DMS153 treated with DMSO at 0.1 percent for 48 hours (cell line): ENCODE measurements around the gene SLC12A8.

Experiments used
- DNase-seq: peaks from one replicate; lab custom pipeline; 2025; ENCODE audit not compliant: unreplicated experiment; lab: John Stamatoyannopoulos, UW

The SLC12A8 gene

DNA sequence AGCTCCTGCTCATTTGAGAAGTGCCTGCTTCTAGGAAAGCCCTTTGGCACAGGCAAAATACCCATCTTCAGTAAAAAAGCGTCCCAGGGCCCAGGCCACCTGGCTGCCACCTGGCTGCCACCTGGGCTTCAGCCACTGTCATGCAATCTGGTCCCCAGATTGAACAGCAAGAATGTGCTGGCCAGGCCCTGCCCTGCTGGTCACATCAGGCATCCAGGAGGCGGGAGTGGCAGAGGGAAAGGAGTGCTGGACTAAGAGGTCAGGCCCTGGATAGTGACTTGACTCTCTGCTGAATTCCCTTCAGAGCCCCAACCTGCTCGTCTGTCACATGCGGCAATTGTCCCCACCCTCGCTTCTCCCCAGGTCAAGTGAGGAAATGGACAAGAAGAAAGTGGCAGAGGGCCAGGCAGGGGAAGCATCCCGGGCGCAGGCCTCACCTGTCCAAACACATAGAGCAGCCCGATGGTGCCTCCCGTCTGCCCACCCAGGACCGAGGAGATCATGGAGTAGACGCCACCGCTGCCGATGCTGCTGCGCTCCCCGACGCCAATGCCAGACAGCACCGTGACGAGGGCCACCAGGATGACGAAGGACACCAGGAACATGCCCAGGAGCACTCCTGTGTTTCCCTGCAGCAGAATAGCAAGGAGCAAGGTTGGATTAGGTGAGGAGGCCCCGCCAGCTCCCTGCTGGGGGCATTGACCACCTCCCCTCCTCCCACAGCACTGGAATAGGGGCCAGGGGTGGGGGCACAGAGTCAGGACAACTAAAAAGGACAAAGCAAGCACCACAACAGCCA is 25.5 kb downstream of the SLC12A8 start:
- no peak for DNase-seq

GRCh38 chr3:125186261-125186787 is 26.2 kb downstream of the SLC12A8 start:
- DNase-seq: no peak

DNA sequence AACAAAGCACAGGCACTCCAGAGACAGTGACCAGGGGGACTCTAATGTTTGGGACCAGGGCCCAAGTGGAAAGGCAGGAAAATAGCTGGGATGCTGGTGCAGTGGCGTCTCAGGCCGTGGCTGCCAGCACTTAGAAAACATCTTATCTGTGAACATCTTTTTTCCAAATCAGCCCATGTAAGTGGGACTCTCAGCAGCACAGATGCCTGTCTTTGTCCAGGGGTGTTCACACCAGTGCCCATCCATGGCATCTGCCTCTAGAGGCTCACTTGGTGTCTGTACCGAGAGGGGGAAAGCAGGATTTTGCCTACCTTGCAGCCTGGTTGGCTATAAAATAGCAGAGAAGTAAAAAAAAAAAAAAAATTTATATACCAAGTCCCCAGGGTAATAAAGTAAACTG is 26.7 kb downstream of the SLC12A8 start:
- no peak for DNase-seq

GRCh38 chr3:125179884-125180240 is 32.7 kb downstream of the SLC12A8 start:
- no peak for DNase-seq

DNA sequence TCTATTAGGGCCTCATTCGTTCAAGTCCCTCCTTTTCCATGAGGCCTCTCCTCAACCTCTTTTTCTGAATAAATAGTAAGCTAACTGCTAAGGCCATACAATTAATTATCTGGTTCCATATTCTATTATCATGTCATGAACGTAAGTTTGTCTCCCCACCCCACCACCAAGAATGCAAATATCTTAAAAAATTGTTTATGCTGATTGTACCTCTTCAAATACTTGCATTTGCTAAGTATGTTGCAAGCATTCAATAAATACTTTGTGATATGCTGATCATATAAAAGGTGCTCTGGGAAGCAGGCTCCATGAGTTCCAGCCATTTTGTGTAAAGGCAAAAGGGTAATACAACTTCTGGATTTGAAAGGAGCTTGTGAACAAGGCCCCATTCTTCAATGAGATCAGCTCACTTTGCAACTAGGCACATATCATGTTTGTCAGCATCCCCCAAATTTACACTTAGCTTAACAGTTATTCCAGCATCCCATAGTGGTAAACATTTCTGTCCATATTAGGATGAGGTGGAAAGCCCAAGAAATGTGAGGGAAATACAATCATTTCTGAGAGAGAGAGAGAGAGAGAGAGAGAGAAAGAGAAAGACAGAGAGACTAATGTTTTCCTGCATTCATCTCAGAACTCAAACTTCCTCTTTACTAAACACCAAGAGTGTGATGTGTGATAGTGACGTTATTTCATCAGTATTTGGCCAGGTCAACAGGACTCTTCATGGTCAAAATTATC is 33.2 kb downstream of the SLC12A8 start:
- no peak for DNase-seq

DNA sequence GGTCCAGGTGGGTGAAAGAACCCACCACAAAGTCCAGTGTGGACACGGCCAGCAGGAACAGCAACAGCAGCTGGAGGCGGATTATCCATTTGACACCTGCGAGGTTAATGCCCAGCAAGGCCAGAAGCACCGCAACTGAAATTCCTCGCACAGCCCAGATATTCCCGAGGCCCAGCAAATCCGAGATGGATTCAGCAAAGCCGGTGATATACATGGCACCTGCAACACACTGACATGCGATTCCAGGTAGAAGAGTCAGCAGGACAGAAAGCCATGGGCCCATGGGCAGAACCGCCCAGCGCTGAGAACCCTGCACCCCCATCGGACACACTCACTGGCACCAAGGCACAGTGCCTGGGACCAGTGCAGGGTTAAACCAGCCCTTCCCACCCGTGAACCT is 34.8 kb downstream of the SLC12A8 start:
- no peak for DNase-seq

DNA sequence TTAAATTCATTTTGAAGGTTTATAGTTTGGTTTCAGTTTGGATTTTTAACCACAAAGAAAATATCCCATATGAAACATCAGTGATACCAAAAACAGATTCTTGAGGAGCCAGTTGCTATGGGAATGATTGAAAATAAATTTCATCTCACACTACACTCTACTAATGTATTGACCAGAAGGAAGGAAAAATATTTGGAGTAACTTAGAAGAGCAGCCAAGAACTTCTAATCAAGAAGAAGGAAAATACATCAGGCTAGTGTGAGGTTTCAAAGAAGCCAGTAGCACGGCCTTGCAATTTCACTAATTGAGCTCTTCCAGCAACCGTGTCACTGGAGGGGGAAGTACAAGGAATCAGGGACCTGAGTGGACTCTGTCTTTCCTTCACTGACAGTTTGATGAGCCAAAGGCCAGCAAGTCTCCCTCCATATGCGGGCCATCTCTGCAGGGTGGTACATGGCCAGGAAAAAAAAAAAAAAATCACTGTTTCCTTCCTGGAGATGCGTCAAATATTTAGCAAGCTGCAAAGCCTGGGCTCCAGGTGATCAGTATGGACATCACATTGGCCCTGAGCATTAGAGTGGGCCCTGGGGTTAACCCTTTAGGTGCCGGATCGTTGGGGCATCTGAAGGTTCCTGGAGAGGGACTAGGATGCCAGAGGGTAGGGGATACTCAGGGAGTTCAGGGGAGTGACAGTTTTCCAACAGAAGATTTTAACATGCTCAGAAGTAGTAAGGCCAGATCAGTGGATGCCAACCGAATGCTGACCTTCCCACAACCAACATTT is 37.1 kb downstream of the SLC12A8 start:
- DNase-seq: no peak

- no peak for DNase-seq
Measured at GRCh38 chr3:125172346-125172745, 40.2 kb downstream of the SLC12A8 start.

DNA sequence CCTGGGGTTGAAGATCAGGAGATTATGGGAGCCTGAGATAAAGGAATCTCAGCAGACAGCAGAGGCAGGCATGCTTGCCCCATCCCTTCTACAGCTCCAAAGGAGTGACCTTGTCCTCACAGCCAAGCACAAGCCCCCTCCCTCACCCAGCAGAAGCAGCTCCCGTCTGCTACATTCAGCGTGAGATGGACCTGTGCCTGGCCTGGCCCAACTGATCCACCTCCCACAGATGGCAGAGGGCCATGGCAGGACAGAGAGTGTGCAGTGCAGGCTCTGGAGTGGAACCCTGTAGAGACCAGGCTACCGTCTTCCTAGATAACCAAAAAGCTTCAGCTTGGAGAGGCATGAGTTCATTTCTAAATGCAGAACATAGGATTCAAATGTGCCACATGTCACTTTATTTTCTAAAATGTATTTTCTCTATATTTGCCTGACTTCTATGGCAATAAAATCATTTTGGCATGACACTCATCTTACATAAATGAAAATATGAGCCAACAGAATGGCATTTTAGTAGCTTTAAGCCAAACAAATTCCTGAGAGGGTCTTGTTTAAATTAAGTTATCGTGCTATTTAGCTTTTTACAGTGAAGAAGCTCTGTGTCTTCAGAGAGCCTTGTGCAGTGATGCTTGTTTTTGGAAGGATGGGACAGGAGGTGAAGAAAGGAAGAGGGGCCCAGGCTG is 43.7 kb downstream of the SLC12A8 start:
- no peak for DNase-seq

GRCh38 chr3:125166599-125167136 is 45.9 kb downstream of the SLC12A8 start:
- DNase-seq: no peak

DNA sequence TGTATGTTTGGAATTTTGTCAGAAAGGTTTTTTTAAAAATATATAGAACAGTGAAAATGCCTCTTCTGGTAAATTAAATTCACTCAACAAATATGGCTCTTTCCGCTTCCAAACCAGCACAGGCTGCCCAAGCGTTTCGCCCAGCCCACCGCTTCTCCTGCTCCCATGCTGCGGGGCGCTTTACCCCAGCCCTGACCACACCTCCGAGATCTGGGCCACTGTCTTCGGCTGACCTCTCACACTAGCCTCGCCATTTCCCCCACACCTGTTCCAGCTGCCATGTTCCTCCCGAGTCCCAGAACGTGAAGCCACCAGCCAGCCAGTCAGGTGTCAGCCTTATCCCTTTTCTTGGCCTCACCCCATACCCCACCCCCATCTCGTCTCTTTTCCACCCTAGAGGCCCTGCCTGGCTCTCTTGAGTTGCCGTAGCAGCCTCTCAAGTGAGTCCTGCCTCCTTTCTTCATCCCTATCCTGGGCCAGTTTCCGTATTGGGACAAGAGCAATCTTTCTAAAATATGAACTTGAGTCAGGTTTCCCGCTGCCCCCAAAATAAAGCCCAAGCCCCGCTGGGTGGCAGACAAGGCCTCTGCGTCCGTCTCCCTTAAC is 46.5 kb downstream of the SLC12A8 start:
- DNase-seq: no peak

DNA sequence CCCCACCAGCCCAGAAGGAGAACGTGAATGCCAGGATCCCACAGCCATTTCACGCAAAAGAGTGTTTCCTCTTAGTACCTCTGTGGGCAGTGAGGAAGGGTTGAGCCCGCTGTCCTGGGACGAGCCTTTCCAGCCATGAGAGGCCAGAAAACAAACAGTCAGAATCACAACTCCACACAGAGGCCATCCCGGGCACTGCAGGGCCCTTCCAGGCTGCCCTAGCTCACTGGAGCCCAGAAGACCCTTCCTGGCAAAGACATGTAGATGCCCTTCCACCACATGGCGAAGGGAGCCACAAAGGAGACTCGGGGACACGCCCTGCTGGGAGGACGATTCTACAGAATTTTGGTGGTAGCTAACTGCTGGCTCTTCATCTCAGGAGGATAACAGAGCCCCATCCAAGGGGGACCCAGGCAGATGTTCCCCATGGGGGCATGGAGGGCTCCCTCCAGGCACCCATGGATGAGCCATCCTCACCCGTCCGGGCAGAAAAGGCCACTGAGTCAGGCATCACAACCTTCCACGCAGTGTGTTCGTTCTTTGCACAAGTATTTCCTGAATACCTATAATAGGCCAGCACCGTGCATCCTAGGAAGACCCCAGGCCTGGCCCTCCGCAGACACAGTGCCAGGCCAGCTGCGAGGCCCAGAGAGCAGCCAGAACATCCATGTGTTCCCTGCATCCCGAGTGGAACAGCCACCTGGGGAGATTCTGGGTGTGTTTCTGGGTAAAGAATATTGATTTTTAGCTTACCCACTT is 47.2 kb downstream of the SLC12A8 start:
- no peak for DNase-seq

DNA sequence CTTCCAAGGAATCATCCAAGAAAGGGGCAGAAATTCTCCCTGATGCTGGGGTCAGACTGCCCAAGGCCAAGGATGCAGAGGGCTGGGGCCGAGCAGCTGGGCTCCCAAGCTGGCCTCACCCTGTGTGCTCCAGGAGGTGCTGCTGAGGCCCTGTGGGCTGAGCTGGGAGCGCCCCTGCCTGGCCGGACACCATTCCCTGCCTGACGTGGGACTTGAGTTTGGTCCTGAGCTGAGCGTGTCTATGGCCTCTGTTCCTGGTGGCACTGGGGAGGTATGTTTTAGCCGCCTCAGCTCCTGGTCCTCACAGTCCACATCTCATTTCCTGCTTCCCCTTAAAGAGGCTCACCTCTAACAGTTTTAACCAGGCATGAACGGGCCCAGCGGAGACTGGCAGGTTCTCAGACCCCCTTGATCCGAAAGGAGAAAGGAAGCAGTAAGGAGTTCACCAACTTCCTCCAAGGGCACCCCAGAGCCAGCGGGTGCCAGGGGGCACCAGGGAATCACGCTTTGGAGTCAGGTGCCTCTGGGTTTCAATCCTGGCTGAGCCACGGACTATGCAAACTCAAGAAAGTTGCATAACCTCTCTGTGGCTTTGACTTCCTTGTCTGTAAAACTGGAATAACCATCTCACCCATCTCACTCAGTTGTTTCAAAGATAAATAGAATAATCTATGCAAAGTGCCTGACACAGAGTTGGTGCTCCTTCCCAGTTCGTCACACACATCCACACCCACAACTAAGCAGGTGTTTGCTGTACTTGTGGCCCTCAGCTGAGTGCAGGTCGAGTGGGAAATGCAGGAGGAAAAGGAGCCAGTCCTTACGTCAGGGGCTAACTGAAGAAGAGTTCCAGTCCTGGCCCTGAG is 48.6 kb downstream of the SLC12A8 start:
- no peak for DNase-seq

DNA sequence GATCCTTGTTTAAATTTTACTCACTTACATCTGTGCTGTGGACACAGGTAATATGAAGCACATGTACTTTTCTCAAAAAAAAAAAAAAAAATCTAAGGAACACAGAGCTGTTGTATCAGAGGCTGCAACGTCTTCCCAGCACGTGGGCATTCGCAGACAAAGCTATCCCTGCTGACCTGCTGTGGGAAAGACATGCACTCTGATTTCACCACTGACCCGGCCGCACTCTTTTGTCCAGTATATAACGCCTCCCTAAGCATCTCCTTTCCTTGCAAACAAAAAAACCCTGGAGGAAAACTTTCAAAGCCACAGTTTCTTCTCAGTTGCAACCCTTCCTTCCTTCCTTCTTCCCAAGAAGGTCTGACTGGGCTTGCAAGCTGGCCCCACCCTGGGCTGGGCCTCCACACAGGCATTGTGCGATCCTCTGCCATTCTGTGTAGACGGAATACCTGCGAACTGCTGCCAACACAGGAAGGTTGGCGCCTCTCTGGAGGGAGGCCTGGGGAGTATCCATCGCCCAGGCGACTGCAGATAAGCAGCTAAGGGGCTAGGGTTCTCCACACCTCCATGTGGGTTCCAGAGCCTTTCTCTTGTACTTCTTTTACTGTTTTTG is 50.8 kb downstream of the SLC12A8 start:
- DNase-seq: no peak

DNA sequence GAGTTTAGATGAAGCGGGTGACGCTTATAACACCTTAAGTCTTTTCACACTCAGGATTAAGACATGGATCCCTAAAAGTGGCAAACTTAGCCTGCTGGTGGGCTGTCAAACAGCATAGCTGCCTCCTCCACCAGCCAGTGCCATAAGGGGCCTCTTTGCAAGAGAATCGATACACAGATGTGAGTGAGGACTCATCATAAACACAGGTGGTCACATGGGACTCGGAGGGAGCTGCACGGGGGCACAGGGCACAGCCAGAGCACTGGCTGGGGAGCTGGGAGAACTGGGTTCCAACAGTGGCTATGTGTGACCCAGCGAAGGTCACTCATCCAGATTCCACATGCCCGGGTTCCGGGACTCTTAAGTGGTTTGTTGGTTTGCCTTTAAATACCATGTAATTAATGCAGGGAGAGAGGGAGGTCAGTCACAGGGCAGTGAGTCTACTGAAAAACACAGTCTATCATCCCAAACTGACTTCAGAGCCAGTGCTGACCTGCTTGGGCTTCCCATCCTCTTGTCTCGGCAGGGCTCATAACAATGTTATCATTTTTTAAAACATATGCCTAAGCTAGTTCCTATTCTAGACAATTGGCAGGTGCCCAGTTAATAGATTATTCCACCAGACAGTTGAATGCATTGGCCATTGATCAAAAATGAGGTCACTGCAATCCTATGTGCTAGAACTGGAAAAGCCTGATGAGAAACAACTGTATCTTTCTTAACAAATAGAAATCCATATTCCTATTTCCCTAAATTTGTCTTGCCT is 51.8 kb downstream of the SLC12A8 start:
- DNase-seq: no peak

GRCh38 chr3:125157183-125157582 is 55.4 kb downstream of the SLC12A8 start:
- no peak for DNase-seq

DNA sequence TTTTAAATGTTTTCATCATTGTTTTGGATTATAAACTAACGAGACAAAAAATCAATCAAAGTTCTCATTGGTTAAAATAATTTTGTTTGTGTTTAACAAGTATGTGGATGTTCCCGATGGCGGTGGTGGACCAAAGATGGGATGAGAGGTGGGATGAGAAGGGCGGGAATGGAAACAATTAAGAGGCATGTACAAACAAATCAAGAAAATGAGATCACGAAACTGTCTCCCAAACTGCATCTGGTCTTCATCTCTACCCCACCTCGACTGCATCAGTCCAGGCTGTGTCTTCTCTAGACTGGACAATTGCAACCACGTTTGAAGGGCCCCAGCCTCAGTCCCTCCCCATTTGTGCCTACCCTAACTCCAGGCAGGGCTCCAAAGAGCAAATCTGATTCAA is 56.1 kb downstream of the SLC12A8 start:
- no peak for DNase-seq
